GM12873 (cell line): ENCODE results near the gene B3GAT3.

Experiments used
- TF ChIP-seq, protein P1 (sequence below): IDR thresholded peaks from 2 replicates; pipeline ENCODE4 v1.5.1; 2012; ENCODE audit warnings: low read depth, mild to moderate bottlenecking, moderate library complexity, low read length, control low read depth; ENCODE audit not compliant: insufficient read depth; ENCODE audit errors: missing control alignments

Gene B3GAT3

DNA sequence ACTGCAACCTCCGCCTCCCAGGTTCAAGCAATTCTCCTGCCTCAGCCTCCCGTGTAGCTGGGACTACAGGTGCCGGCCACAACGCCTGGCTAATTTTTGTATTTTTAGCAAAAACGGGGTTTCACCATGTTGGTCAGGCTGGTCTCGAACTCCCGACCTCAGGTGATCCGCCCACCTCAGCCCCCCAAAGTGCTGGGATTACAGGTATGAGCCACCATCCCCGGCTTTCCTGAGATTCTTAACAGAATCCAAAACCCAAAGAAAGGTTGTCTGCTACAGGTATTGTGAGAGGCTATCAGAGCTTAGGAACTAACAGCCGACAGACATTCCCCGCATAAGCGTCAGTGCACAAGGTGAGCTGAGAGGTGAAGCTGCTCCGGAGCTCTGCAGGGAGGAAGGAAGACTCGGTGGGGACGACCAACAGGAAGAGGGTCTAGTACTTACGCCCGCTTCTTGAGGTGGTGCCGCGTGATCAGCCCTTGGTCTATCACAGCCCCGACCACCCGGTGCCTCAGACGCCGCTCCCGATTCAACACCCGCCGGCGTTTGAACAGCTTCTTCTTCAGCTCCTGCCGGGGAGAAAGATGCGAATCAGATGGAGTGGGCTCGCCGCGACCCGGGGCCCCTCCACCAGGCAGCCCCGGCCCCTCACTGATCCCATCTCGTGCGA lies 42.8 kb upstream of the B3GAT3 start:
- TF ChIP-seq, protein P1, sequence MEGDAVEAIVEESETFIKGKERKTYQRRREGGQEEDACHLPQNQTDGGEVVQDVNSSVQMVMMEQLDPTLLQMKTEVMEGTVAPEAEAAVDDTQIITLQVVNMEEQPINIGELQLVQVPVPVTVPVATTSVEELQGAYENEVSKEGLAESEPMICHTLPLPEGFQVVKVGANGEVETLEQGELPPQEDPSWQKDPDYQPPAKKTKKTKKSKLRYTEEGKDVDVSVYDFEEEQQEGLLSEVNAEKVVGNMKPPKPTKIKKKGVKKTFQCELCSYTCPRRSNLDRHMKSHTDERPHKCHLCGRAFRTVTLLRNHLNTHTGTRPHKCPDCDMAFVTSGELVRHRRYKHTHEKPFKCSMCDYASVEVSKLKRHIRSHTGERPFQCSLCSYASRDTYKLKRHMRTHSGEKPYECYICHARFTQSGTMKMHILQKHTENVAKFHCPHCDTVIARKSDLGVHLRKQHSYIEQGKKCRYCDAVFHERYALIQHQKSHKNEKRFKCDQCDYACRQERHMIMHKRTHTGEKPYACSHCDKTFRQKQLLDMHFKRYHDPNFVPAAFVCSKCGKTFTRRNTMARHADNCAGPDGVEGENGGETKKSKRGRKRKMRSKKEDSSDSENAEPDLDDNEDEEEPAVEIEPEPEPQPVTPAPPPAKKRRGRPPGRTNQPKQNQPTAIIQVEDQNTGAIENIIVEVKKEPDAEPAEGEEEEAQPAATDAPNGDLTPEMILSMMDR: no peak

DNA sequence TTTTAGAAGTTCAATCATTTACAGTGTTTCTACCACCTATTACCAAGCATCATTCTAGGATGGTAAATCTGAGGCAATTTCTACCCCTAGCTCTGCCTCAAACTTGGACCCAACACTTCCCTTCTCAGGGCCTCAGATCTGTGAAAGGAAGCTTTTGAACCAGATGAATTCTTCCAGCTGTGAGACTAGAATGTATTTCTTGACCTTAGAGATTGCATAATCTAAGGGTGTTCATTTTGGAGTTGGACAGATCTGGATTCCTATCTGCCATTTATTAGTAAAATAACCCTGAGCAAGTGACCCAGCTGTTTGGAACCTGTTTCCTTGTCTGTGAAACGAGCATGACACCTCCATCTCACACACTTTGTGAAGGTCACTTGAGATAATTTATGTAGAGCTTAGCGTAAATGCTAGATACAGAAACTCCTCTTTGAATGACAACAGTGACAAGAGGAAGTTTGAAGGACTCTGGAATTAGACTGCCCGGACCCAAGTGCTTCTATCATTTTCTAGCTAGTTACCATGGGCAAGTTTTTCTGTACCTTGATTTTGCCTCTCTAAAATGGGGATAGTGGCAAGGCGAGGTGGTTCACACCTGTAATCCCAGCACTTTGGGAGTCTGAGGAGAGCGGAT lies 35.1 kb upstream of the B3GAT3 start:
- TF ChIP-seq, protein P1: no peak

- TF ChIP-seq, protein P1: no peak
Measured at GRCh38 chr11:62654297-62654696, 32.5 kb upstream of the B3GAT3 start.

DNA sequence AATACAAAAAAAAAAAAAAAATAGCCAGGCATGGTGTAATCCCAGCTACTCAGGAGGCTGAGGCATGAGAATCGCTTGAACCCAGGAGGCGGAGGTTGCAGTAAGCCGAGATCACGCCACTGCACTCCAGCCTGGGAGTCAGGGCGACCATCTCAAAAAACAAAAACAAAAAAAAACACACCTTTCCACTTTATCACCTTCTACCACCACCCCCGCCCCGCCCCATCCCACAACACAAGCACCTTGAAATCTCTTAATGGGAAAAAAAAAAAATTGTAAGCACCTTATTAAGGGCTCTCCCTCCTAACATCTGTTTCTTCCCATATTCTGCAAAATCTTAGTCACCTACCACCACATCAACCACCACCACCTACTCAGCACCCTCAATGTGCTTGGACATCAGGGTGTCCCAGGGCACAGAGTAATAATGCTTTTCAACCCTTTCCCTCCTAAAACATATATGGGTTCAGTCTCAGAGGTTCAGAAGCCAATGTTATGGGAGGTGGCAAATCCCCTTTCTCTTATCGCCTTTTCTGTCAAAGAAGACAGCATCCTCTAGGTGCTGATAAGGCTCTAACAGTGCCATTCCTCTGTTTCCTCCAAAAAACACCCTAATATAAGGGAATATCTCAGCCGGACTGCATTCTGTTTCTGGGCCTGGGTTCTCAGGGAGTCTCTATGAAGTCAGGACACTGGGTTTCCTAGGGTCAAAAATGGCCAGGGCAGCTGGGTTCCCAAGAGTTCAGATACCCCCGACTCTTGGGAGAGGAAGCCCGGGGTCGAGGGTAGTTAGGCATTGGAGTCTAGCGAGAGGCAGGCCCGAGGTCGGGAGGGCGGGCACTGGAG lies 30.6 kb upstream of the B3GAT3 start:
- TF ChIP-seq, protein P1: no peak

- TF ChIP-seq, protein P1: no peak
Measured at GRCh38 chr11:62649486-62649885, 27.7 kb upstream of the B3GAT3 start.

- TF ChIP-seq, protein P1: no peak
Measured at GRCh38 chr11:62648967-62649364, 27.2 kb upstream of the B3GAT3 start.
